Choroid plexus epithelial cell (primary cell): Measurements from ENCODE around the gene SMAD9.

Experiments used
- DNase-seq: peaks from one replicate; pipeline ENCODE4 v3.0.0-alpha.2; 2010; ENCODE audit warnings: low read depth
- H3K4me3 ChIP-seq: 2 replicates; pipeline ENCODE4 v1.5.1; 2011; ENCODE audit warnings: low read depth, mild to moderate bottlenecking, control low read depth, low read length, moderate library complexity
- TF ChIP-seq, protein P1 (sequence below): conservative IDR thresholded peaks from 2 replicates; pipeline ENCODE4 v1.5.1; 2011; ENCODE audit warnings: low read depth, mild to moderate bottlenecking, control low read depth, inconsistent platforms, low read length, moderate library complexity

Gene SMAD9

DNA sequence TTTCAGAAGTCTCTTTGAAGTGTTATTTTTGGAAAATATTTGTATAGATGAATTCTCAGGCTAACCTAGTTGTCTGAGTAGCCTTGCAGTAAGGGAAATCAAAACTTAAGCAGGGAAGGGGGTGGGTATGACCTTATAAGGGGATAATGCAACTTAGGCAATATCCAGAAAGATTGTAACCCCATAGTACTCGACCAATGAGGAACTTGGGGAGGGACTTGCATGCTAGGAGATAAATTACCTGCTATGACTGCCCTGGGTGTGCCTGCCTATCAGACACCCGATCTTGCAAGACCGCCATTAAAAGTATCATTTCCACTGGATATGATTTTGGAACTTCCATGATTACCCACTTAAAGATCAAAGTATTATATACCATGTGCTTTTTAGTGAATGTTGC lies 124.0 kb downstream of the SMAD9 start:
- no peak overlapping the region for H3K4me3 ChIP-seq
- DNase-seq: no peak
- TF ChIP-seq, protein P1, sequence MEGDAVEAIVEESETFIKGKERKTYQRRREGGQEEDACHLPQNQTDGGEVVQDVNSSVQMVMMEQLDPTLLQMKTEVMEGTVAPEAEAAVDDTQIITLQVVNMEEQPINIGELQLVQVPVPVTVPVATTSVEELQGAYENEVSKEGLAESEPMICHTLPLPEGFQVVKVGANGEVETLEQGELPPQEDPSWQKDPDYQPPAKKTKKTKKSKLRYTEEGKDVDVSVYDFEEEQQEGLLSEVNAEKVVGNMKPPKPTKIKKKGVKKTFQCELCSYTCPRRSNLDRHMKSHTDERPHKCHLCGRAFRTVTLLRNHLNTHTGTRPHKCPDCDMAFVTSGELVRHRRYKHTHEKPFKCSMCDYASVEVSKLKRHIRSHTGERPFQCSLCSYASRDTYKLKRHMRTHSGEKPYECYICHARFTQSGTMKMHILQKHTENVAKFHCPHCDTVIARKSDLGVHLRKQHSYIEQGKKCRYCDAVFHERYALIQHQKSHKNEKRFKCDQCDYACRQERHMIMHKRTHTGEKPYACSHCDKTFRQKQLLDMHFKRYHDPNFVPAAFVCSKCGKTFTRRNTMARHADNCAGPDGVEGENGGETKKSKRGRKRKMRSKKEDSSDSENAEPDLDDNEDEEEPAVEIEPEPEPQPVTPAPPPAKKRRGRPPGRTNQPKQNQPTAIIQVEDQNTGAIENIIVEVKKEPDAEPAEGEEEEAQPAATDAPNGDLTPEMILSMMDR: no peak

- no peak for DNase-seq
- TF ChIP-seq, protein P1: no peak
These were observed 124.6 kb downstream of the SMAD9 start for GRCh38 chr13:36795463-36795862.

More at GRCh38 chr13:36795463-36795862, 124.6 kb downstream of the SMAD9 start:
- H3K4me3 ChIP-seq: no peak overlapping the region
